Uterus (tissue), 2 donors: ENCODE data around the gene LRBA.

Experiments
- POLR2A ChIP-seq, 2 donors: fragments of 450-650 bp; IDR thresholded peaks; one replicate each; pipeline ENCODE4 v1.6.1; 2016; ENCODE audit warnings: antibody characterized with exemption in 2 of 2, mild to moderate bottlenecking in 1 of 2, moderate library complexity in 1 of 2
- TF ChIP-seq, protein P1 (sequence below), 4 experiments: fragments of 200-600 bp in 2 of 4; fragments of 450-650 bp in 2 of 4; sonication (generic) in 2 of 4; IDR thresholded peaks; one replicate each; pipeline ENCODE4 v1.5.1; 2016 to 2019; ENCODE audit warnings: antibody characterized with exemption in 4 of 4, mild to moderate bottlenecking in 2 of 4, moderate library complexity in 1 of 4

DNA sequence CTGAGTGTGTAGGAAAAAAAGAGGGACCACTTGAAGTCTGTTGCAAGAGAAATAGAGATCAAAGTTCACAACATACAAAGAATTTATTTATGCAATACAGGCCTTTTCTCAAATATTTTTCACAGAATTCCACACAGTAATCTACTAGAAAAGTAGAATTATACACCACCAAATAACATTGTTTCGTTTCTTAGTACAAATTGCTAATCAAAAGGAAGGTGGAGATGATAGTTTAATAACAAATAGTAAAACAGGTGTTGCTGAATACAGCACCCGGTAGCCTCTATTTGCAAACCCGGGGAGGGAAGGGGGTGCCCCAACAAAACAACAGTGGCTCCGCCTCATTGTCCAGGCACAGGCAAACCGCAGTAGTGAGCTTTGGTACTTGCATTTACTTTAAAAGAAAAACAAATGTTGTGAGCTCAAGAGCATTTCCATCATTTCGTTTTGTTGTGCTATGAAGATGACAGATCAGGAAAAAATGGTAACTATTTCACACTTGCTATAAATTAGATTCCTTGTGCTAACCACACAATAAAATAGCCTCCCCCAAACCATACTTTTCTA is 750.4 kb downstream of the LRBA start:
- TF ChIP-seq, protein P1, sequence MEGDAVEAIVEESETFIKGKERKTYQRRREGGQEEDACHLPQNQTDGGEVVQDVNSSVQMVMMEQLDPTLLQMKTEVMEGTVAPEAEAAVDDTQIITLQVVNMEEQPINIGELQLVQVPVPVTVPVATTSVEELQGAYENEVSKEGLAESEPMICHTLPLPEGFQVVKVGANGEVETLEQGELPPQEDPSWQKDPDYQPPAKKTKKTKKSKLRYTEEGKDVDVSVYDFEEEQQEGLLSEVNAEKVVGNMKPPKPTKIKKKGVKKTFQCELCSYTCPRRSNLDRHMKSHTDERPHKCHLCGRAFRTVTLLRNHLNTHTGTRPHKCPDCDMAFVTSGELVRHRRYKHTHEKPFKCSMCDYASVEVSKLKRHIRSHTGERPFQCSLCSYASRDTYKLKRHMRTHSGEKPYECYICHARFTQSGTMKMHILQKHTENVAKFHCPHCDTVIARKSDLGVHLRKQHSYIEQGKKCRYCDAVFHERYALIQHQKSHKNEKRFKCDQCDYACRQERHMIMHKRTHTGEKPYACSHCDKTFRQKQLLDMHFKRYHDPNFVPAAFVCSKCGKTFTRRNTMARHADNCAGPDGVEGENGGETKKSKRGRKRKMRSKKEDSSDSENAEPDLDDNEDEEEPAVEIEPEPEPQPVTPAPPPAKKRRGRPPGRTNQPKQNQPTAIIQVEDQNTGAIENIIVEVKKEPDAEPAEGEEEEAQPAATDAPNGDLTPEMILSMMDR (IDR thresholded peaks at IDR 0.05): no peak
- TF ChIP-seq POLR2A (IDR thresholded peaks at IDR 0.05): no peak
